ENCODE measurements around the gene TMEM175. TPM values are rescaled to one million over a fixed set of nuclear protein-coding genes. Genes with fewer than 3 reads are reported as not detected.

Gene TMEM175
- total RNA-seq, 3 donors from 2014 or later: 12.5 to 15.6 (median 14.7) TPM

- peaks cover 58% of the 10 kb centered on the region for H3K27me3 Mint-ChIP-seq (ENCODE audit: low read depth)
- H3K9me3 Mint-ChIP-seq: no peaks in the 10 kb centered on the region
- ATAC-seq: peak in 1 of 2 donors; percentile 20
Measured at GRCh38 chr4:1002631-1003251, 70.5 kb downstream of the TMEM175 start.

GRCh38 chr4:1003271-1004070, 71.2 kb downstream of the TMEM175 start:
- DNase-seq (no peak), ATAC-seq (peak; percentile 19 to 23)
- H3K4me1 Mint-ChIP-seq (ENCODE audit: low read depth): peaks cover 1% of the 10 kb centered on the region
- H3K27me3 Mint-ChIP-seq (ENCODE audit: low read depth): peaks cover 57% of the 10 kb centered on the region
- H3K4me3 Mint-ChIP-seq: no peak overlapping the region
- H3K9me3 Mint-ChIP-seq: no peaks in the 10 kb centered on the region
- no peaks in the 10 kb centered on the region for H3K36me3 Mint-ChIP-seq (ENCODE audit: insufficient read depth)

More at GRCh38 chr4:1002631-1003251, 70.5 kb downstream of the TMEM175 start:
- Mint-ChIP-seq H3K36me3 (ENCODE audit: insufficient read depth) (no peaks in the 10 kb centered on the region), H3K4me3 (no peak overlapping the region), H3K4me1 (ENCODE audit: low read depth) (peaks cover 6% of the 10 kb centered on the region)
- no peak for DNase-seq

DNA sequence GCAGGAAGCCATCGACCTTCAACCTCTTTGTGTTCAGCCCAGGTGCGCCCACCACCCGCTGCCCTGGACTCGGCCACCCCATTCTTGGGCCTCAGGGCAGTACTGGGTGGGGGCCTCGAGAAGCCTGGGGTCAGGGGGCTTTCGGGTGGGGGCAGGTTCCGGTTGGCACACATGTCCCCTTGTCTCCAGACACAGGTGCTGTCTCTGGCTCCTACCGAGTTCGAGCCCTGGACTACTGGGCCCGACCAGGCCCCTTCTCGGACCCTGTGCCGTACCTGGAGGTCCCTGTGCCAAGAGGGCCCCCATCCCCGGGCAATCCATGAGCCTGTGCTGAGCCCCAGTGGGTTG, 71.8 kb downstream of the TMEM175 start:
- Mint-ChIP-seq H3K4me3 (no peak overlapping the region), H3K9me3 (no peaks in the 10 kb centered on the region), H3K4me1 (ENCODE audit: low read depth) (peaks cover 6% of the 10 kb centered on the region), H3K27me3 (ENCODE audit: low read depth) (peaks cover 58% of the 10 kb centered on the region), H3K36me3 (ENCODE audit: insufficient read depth) (no peaks in the 10 kb centered on the region)
- DNase-seq (no peak), ATAC-seq (no peak)

DNA sequence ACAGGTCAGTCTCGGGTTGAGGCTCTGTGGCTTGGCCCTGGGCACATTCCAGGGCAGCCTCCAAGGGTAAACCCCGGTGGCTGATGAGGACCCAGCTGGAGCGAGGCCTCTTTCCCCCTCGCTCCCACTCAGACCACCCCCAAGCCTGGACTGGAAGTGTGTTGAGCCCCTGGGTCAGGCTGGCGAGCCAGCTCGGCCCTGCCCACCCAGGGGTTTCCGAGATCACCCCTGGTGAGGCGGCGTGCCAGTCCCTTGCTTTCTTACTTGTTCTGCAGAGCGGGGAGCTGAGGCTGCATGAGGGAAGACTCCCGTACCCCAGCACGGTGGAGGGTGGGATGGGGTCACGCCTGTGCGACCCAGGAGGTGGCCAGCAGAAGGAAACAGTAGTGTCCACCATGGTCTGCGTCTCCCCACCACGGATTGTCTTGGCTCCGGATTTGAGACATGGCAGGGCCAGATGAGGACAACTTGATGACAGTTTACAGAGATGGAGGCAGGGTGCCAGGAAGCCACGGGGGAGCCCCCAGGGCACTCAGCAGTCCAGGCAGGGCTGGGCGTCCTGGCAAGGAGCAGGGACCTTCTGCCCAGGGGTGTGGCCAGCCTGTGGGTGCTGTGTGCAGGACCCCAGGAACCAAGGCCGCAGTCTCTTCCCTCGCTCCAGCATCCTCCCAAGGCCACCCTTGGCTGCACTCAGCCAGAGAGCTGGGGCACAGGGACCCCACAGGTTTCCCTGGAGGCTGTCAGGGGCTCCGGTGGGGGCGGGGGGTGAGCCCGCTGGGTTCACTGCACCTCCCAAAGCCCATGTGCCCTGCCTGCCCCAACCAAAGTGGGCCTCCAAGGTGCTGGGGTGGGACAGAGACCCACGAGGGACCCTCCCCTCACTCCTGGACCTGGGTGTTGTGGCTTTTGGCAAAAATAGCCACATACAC, 72.6 kb downstream of the TMEM175 start:
- no peak for ATAC-seq
- H3K36me3 Mint-ChIP-seq (ENCODE audit: insufficient read depth): no peaks in the 10 kb centered on the region
- no peak for DNase-seq
- no peaks in the 10 kb centered on the region for H3K9me3 Mint-ChIP-seq
- H3K4me3 Mint-ChIP-seq: no peak overlapping the region
- H3K27me3 Mint-ChIP-seq (ENCODE audit: low read depth): peaks cover 55% of the 10 kb centered on the region
- peaks cover 8% of the 10 kb centered on the region for H3K4me1 Mint-ChIP-seq (ENCODE audit: low read depth)

GRCh38 chr4:1006856-1007255, 74.6 kb downstream of the TMEM175 start:
- ATAC-seq (no peak), DNase-seq (no peak)
- H3K36me3 Mint-ChIP-seq (ENCODE audit: insufficient read depth): no peaks in the 10 kb centered on the region
- H3K4me1 Mint-ChIP-seq (ENCODE audit: low read depth): peaks cover 13% of the 10 kb centered on the region
- H3K27me3 Mint-ChIP-seq (ENCODE audit: low read depth): peaks cover 43% of the 10 kb centered on the region
- H3K4me3 Mint-ChIP-seq: no peak overlapping the region
- no peaks in the 10 kb centered on the region for H3K9me3 Mint-ChIP-seq

Other genes starting within 250 kb of the TMEM175 start
- under 1 TPM; 0.48 to 0.79 (median 0.53) TPM for gene SLC49A3, start 243.3 kb upstream of the TMEM175 start, total RNA-seq
- 10 to 100 TPM; 20.7 to 27.8 (median 23.0) TPM for gene PCGF3, start 226.6 kb upstream of the TMEM175 start, total RNA-seq
- gene CPLX1, start 106.3 kb upstream of the TMEM175 start, total RNA-seq: 1 to 10 TPM in 1 of 3 donors, under 1 TPM in 2; 0.50 to 1.0 (median 0.58) TPM
- gene GAK, start 144 bp upstream of the TMEM175 start, total RNA-seq: 100 to 1,000 TPM; 140 to 161 (median 148) TPM
- 10 to 100 TPM; 11.2 to 21.5 (median 14.8) TPM for gene DGKQ, start 41.1 kb downstream of the TMEM175 start, total RNA-seq
- 10 to 100 TPM; 13.5 to 18.3 (median 14.4) TPM for gene IDUA, start 54.6 kb downstream of the TMEM175 start, total RNA-seq
- under 1 TPM in 1 of 3 donors, not detected in 2; 0.05 TPM for gene SLC26A1, start 60.9 kb downstream of the TMEM175 start, total RNA-seq
- gene FGFRL1, start 79.2 kb downstream of the TMEM175 start, total RNA-seq: 10 to 100 TPM; 20.4 to 29.6 (median 20.6) TPM
- gene RNF212, start 181.1 kb downstream of the TMEM175 start, total RNA-seq: 1 to 10 TPM in 1 of 3 donors, under 1 TPM in 2; 0.79 to 2.9 (median 0.84) TPM
- gene SPON2, start 240.1 kb downstream of the TMEM175 start, total RNA-seq: 1 to 10 TPM; 1.4 to 2.1 (median 2.1) TPM